DND-41 (cell line): ENCODE data around the gene ECI1.
"Not testable (repeated sequence)": the region's sequence is repeated elsewhere in the genome, so short reads cannot be mapped to it uniquely, and the experiment has no call there.

Source experiments
- ATAC-seq: fragments of 200-7000 bp; cut with Tn5 transposase; 3 replicates; pipeline ENCODE4 v1.9.1; 2021; ENCODE audit warnings: low read depth; ENCODE audit not compliant: insufficient read depth
- DNase-seq: peaks from one replicate; pipeline ENCODE4 v3.0.0-alpha.2; 2020
- H2AFZ ChIP-seq: 2 replicates; pipeline ENCODE4 v1.6.0; 2012; ENCODE audit warnings: low read depth, low read length
- H3K27ac ChIP-seq: 2 replicates; pipeline ENCODE4 v1.5.1; 2012; ENCODE audit warnings: low read length, inconsistent platforms
- H3K27me3 ChIP-seq: fragments of 200-600 bp; sonication (generic); 2 replicates; pipeline ENCODE4 v1.6.0; 2012; ENCODE audit warnings: low read length, mild to moderate bottlenecking, inconsistent platforms; ENCODE audit not compliant: insufficient read depth, poor library complexity
- H3K36me3 ChIP-seq: 2 replicates; pipeline ENCODE4 v1.5.1; 2012; ENCODE audit warnings: low read length, inconsistent platforms; ENCODE audit not compliant: insufficient read depth
- H3K4me1 ChIP-seq: 2 replicates; pipeline ENCODE4 v1.5.1; 2012; ENCODE audit warnings: mild to moderate bottlenecking, low read length; ENCODE audit not compliant: insufficient read depth
- H3K4me2 ChIP-seq: 2 replicates; pipeline ENCODE4 v1.6.0; 2012; ENCODE audit warnings: mild to moderate bottlenecking, moderate library complexity, low read length, inconsistent platforms; ENCODE audit not compliant: insufficient read depth
- H3K4me3 ChIP-seq, 2 experiments: fragments of 200-600 bp in 1 of 2; shearing (Covaris generic) in 1 of 2; 2 replicates each; pipeline ENCODE4 v1.5.1; 2012 to 2016; ENCODE audit warnings: inconsistent platforms in 2 of 2, low read length in 2 of 2, mild to moderate bottlenecking in 2 of 2, low read depth in 1 of 2, moderate library complexity in 1 of 2
- H3K79me2 ChIP-seq: 2 replicates; pipeline ENCODE4 v1.6.0; 2012; ENCODE audit warnings: low read length, inconsistent platforms; ENCODE audit not compliant: insufficient read depth
- H3K9ac ChIP-seq: 2 replicates; pipeline ENCODE4 v1.6.0; 2012; ENCODE audit warnings: low read depth, mild to moderate bottlenecking, inconsistent platforms, low read length, moderate library complexity
- H3K9me3 ChIP-seq: 2 replicates; pipeline ENCODE4 v1.5.1; 2012; ENCODE audit warnings: low read length, moderate library complexity, mild to moderate bottlenecking, inconsistent platforms; ENCODE audit not compliant: insufficient read depth, severe bottlenecking
- H4K20me1 ChIP-seq: 2 replicates; pipeline ENCODE4 v1.6.0; 2012; ENCODE audit warnings: low read length; ENCODE audit not compliant: insufficient read depth
- CTCF ChIP-seq: IDR thresholded peaks from 2 replicates; pipeline ENCODE4 v1.5.1; 2012; ENCODE audit warnings: borderline replicate concordance, low read length, moderate library complexity, mild to moderate bottlenecking; ENCODE audit not compliant: poor library complexity, severe bottlenecking; ENCODE audit errors: extremely low read depth
- EZH2 ChIP-seq: IDR thresholded peaks from 3 replicates; pipeline ENCODE4 v1.6.1; 2012; ENCODE audit warnings: borderline replicate concordance, low read depth, mild to moderate bottlenecking, moderate library complexity, low read length, inconsistent platforms; ENCODE audit not compliant: severe bottlenecking

ECI1 gene

GRCh38 chr16:2243781-2244180 lies 7.6 kb downstream of the ECI1 start:
- DNase-seq = no peak
- Histone ChIP-seq H3K27me3 (no peaks in the 10 kb centered on the region), H3K4me1 (no peaks in the 10 kb centered on the region), H3K9me3 (no peaks in the 10 kb centered on the region), H3K4me2 (no peak overlapping the region), H4K20me1 (peaks cover 13% of the 10 kb centered on the region), H3K36me3 (peaks cover 66% of the 10 kb centered on the region), H3K79me2 (no peaks in the 10 kb centered on the region), H2AFZ (no peak overlapping the region), H3K27ac (no peak overlapping the region), H3K9ac (no peak overlapping the region), H3K4me3 (no peak overlapping the region)
- ATAC-seq = no peak
- TF ChIP-seq CTCF (no peak), EZH2 (no peak)

DNA sequence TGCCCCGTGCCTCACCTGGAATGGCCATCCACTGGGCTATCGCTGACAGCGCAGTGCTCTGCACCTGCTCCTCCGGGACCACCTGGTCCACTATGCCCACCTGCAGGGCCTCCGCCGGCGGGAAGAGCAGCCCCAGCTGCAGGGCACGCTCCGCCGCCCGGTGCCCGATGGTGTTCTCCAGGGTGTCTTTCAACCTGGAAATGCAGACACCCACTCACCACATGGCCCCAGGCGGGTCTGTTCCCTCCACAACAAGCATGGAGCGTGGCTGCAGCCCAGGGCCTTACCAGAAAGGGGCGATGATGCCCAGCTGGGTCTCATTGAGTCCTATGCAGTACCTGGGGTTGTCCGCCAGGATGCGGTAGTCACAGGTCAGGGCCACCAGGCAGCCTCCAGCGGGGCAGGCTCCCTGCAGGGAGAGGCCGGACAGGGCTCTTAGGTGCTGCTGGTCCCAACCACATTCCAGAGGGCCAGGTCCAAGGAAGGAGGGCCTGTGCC lies 8.3 kb downstream of the ECI1 start:
- Histone ChIP-seq H3K79me2 (no peaks in the 10 kb centered on the region), H3K27me3 (no peaks in the 10 kb centered on the region), H3K27ac (no peak overlapping the region), H3K4me1 (no peaks in the 10 kb centered on the region), H3K4me2 (no peak overlapping the region), H3K9me3 (no peaks in the 10 kb centered on the region), H3K36me3 (peaks cover 67% of the 10 kb centered on the region), H4K20me1 (peaks cover 17% of the 10 kb centered on the region), H3K4me3 (no peak overlapping the region), H2AFZ (no peak overlapping the region), H3K9ac (no peak overlapping the region)
- DNase-seq = no peak
- no peak for ATAC-seq
- TF ChIP-seq CTCF (no peak), EZH2 (no peak)

- Histone ChIP-seq H3K79me2 (no peaks in the 10 kb centered on the region), H3K4me2 (no peak overlapping the region), H4K20me1 (peaks cover 17% of the 10 kb centered on the region), H3K27ac (no peak overlapping the region), H3K9ac (no peak overlapping the region), H3K9me3 (no peaks in the 10 kb centered on the region), H2AFZ (no peak overlapping the region), H3K36me3 (peaks cover 68% of the 10 kb centered on the region), H3K4me3 (no peak overlapping the region), H3K27me3 (no peaks in the 10 kb centered on the region), H3K4me1 (no peaks in the 10 kb centered on the region)
- TF ChIP-seq CTCF (no peak), EZH2 (no peak)
- DNase-seq (no peak), ATAC-seq (no peak)
Measured at GRCh38 chr16:2242598-2242997, 8.8 kb downstream of the ECI1 start.

GRCh38 chr16:2240331-2240730 lies 11.1 kb downstream of the ECI1 start:
- not testable (repeated sequence) for H3K79me2 ChIP-seq, H3K27ac ChIP-seq, H2AFZ ChIP-seq, H3K27me3 ChIP-seq, ATAC-seq, H3K9ac ChIP-seq, H3K4me1 ChIP-seq, H3K4me2 ChIP-seq, H3K4me3 ChIP-seq, H3K9me3 ChIP-seq, DNase-seq
- H4K20me1 ChIP-seq = peaks cover 26% of the 10 kb centered on the region
- H3K36me3 ChIP-seq = peaks cover 67% of the 10 kb centered on the region
